SK-N-SH treated with all-trans-retinoic acid at 6 μM for 48 hours (cell line): Measurements from ENCODE around the gene ZBTB48.

Experiments
- ATAC-seq: fragments of 200-7000 bp; cut with Tn5 transposase; 3 replicates; pipeline ENCODE4 v1.9.1; 2020; ENCODE audit warnings: mild to moderate bottlenecking, moderate library complexity
- BACH2 ChIP-seq: fragments of 250-450 bp; sonication (Bioruptor Pico); IDR thresholded peaks from 2 replicates; pipeline ENCODE4 v1.9.0; 2021; ENCODE audit warnings: mild to moderate bottlenecking, borderline replicate concordance
- CSDC2 ChIP-seq: fragments of 250-450 bp; sonication (Bioruptor Pico); IDR thresholded peaks from 2 replicates; pipeline ENCODE4 v1.5.0; 2020; ENCODE audit warnings: mild to moderate bottlenecking, moderate library complexity
- ESRRG ChIP-seq: fragments of 250-450 bp; sonication (Bioruptor Pico); IDR thresholded peaks from 2 replicates; pipeline ENCODE4 v1.6.1; 2021; ENCODE audit warnings: mild to moderate bottlenecking
- GLIS3 ChIP-seq: fragments of 250-450 bp; sonication (Bioruptor Pico); IDR thresholded peaks from 2 replicates; pipeline ENCODE4 v1.5.0; 2020; ENCODE audit warnings: mild to moderate bottlenecking, moderate library complexity
- ISL1 ChIP-seq: fragments of 250-450 bp; sonication (Bioruptor Pico); IDR thresholded peaks from 2 replicates; pipeline ENCODE4 v2.1.2; 2022; ENCODE audit warnings: mild to moderate bottlenecking, moderate library complexity
- OSR1 ChIP-seq: fragments of 250-450 bp; sonication (Bioruptor Pico); IDR thresholded peaks from 2 replicates; pipeline ENCODE4 v1.8.0; 2022; ENCODE audit warnings: moderate library complexity, mild to moderate bottlenecking, inconsistent platforms
- PPARA ChIP-seq: fragments of 250-450 bp; sonication (Bioruptor Pico); IDR thresholded peaks from 2 replicates; pipeline ENCODE4 v1.5.0; 2020; ENCODE audit warnings: mild to moderate bottlenecking, borderline replicate concordance
- RARB ChIP-seq: fragments of 250-450 bp; sonication (Bioruptor Pico); IDR thresholded peaks from 2 replicates; pipeline ENCODE4 v1.8.0; 2021; ENCODE audit warnings: mild to moderate bottlenecking, moderate library complexity
- SNAI2 ChIP-seq: fragments of 250-450 bp; sonication (Bioruptor Pico); IDR thresholded peaks from 2 replicates; pipeline ENCODE4 v1.5.0; 2020; ENCODE audit warnings: mild to moderate bottlenecking, moderate library complexity
- TCF4 ChIP-seq: fragments of 250-450 bp; sonication (Bioruptor Pico); IDR thresholded peaks from 2 replicates; pipeline ENCODE4 v1.8.0; 2021; ENCODE audit warnings: mild to moderate bottlenecking, moderate library complexity, borderline replicate concordance
- TOX ChIP-seq: fragments of 250-450 bp; sonication (Bioruptor Pico); IDR thresholded peaks from 2 replicates; pipeline ENCODE4 v1.8.0; 2021; ENCODE audit warnings: mild to moderate bottlenecking, moderate library complexity, borderline replicate concordance
- ZC3H10 ChIP-seq: fragments of 250-450 bp; sonication (Bioruptor Pico); IDR thresholded peaks from 2 replicates; pipeline ENCODE4 v1.5.1; 2021; ENCODE audit warnings: mild to moderate bottlenecking, moderate library complexity
- ZFP3 ChIP-seq: fragments of 250-450 bp; sonication (Bioruptor Pico); IDR thresholded peaks from 2 replicates; pipeline ENCODE4 v1.5.0; 2020; ENCODE audit warnings: mild to moderate bottlenecking, moderate library complexity
- ZFP30 ChIP-seq: fragments of 450-650 bp; formaldehyde crosslinking; IDR thresholded peaks from 2 replicates; pipeline ENCODE4 v1.5.0; 2022; ENCODE audit warnings: mild to moderate bottlenecking, moderate library complexity
- ZNF565 ChIP-seq: fragments of 450-650 bp; formaldehyde crosslinking; conservative IDR thresholded peaks from 2 replicates; pipeline ENCODE4 v1.5.0; 2020; ENCODE audit warnings: low read depth, mild to moderate bottlenecking, moderate library complexity
- ZNF70 ChIP-seq: fragments of 450-650 bp; formaldehyde crosslinking; IDR thresholded peaks from 2 replicates; pipeline ENCODE4 v1.5.0; 2020; ENCODE audit warnings: mild to moderate bottlenecking, moderate library complexity
- ZNF8 ChIP-seq: fragments of 450-650 bp; formaldehyde crosslinking; IDR thresholded peaks from 2 replicates; pipeline ENCODE4 v1.5.0; 2020; ENCODE audit warnings: mild to moderate bottlenecking, moderate library complexity
- TF ChIP-seq, protein P1 (sequence below): fragments of 250-450 bp; sonication (Bioruptor Pico); IDR thresholded peaks from 2 replicates; pipeline ENCODE4 v1.5.0; 2020; ENCODE audit warnings: mild to moderate bottlenecking, moderate library complexity
- TF ChIP-seq, protein P2 (sequence below): fragments of 250-450 bp; sonication (Bioruptor Pico); IDR thresholded peaks from 2 replicates; pipeline ENCODE4 v1.8.0; 2020; ENCODE audit warnings: mild to moderate bottlenecking, moderate library complexity, borderline replicate concordance
- TF ChIP-seq, protein P3 (sequence below): fragments of 250-450 bp; sonication (Bioruptor Pico); IDR thresholded peaks from 2 replicates; pipeline ENCODE4 v1.5.1; 2020; ENCODE audit warnings: low read depth, mild to moderate bottlenecking, moderate library complexity
- TF ChIP-seq, protein P4 (sequence below): fragments of 250-450 bp; sonication (Bioruptor Pico); IDR thresholded peaks from 2 replicates; pipeline ENCODE4 v1.5.1; 2021; ENCODE audit warnings: mild to moderate bottlenecking, moderate library complexity
- TF ChIP-seq, protein P5 (sequence below): fragments of 250-450 bp; sonication (Bioruptor Pico); IDR thresholded peaks from 2 replicates; pipeline ENCODE4 v1.8.0; 2021; ENCODE audit warnings: low read depth, mild to moderate bottlenecking, moderate library complexity, borderline replicate concordance

The ZBTB48 gene

DNA sequence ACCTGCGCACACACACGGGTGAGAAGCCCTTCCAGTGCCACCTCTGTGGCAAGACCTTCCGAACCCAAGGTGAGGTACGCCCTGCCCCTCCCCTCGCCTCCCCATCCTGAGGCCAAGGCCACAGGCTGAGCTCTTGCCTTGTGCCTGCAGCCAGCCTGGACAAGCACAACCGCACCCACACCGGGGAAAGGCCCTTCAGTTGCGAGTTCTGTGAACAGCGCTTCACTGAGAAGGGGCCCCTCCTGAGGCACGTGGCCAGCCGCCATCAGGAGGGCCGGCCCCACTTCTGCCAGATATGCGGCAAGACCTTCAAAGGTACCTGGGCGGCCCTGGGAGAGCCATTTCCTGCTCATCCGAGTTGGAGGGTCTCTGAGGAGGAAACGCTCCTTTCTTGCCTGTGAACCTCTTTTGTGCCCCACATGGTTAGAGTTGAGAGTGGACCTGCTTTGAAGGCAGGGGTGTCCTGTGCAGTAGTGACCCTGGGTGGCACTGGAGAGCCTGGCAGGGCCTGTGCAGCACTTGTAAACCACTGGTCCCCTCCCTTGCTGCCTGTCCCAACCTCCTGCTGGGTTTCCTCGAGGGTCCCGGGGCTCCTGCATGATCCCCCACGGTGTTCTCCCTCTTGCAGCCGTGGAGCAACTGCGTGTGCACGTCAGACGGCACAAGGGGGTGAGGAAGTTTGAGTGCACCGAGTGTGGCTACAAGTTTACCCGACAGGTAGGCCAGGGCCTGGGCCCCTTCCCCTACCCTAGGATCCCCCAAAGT is 8.5 kb downstream of the ZBTB48 start:
- no peak for TF ChIP-seq SNAI2 (CRISPR knock-in tag)
- TF ChIP-seq CSDC2 (CRISPR knock-in tag) = no peak
- no peak for TF ChIP-seq BACH2
- TF ChIP-seq, protein P1, sequence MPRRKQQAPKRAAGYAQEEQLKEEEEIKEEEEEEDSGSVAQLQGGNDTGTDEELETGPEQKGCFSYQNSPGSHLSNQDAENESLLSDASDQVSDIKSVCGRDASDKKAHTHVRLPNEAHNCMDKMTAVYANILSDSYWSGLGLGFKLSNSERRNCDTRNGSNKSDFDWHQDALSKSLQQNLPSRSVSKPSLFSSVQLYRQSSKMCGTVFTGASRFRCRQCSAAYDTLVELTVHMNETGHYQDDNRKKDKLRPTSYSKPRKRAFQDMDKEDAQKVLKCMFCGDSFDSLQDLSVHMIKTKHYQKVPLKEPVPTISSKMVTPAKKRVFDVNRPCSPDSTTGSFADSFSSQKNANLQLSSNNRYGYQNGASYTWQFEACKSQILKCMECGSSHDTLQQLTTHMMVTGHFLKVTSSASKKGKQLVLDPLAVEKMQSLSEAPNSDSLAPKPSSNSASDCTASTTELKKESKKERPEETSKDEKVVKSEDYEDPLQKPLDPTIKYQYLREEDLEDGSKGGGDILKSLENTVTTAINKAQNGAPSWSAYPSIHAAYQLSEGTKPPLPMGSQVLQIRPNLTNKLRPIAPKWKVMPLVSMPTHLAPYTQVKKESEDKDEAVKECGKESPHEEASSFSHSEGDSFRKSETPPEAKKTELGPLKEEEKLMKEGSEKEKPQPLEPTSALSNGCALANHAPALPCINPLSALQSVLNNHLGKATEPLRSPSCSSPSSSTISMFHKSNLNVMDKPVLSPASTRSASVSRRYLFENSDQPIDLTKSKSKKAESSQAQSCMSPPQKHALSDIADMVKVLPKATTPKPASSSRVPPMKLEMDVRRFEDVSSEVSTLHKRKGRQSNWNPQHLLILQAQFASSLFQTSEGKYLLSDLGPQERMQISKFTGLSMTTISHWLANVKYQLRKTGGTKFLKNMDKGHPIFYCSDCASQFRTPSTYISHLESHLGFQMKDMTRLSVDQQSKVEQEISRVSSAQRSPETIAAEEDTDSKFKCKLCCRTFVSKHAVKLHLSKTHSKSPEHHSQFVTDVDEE (CRISPR knock-in tag) = no peak
- no peak for TF ChIP-seq PPARA (CRISPR knock-in tag)
- no peak for TF ChIP-seq ZNF565 (CRISPR knock-in tag)
- no peak for TF ChIP-seq ESRRG (CRISPR knock-in tag)
- TF ChIP-seq, all 23 proteins: peak for 0
- ATAC-seq = no peak

DNA sequence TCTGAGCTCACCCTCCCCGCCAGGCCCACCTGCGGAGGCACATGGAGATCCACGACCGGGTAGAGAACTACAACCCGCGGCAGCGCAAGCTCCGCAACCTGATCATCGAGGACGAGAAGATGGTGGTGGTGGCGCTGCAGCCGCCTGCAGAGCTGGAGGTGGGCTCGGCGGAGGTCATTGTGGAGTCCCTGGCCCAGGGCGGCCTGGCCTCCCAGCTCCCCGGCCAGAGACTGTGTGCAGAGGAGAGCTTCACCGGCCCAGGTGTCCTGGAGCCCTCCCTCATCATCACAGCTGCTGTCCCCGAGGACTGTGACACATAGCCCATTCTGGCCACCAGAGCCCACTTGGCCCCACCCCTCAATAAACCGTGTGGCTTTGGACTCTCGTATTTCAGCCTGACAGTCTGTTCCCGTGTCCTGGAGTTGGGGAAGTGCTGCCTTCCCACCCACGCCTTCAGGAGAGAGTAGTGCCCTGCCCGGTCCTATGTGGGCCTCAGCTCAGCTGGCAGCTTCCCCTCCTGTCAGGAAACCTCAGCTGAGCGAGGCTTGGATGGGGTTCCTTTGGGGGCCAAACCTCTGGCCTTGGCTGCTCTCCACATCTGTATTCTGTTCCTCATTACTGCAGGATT is 9.2 kb downstream of the ZBTB48 start:
- ATAC-seq = no peak
- TF ChIP-seq SNAI2 (CRISPR knock-in tag) (no peak), ZNF8 (CRISPR knock-in tag) (no peak), ZFP3 (CRISPR knock-in tag) (no peak), TCF4 (no peak), OSR1 (no peak), BACH2 (no peak), ZNF70 (CRISPR knock-in tag) (no peak), ZFP30 (CRISPR knock-in tag) (no peak), CSDC2 (CRISPR knock-in tag) (no peak), TOX (CRISPR knock-in tag) (no peak), ZNF565 (CRISPR knock-in tag) (no peak), ZC3H10 (CRISPR knock-in tag) (no peak), ISL1 (no peak)
- TF ChIP-seq, protein P2, sequence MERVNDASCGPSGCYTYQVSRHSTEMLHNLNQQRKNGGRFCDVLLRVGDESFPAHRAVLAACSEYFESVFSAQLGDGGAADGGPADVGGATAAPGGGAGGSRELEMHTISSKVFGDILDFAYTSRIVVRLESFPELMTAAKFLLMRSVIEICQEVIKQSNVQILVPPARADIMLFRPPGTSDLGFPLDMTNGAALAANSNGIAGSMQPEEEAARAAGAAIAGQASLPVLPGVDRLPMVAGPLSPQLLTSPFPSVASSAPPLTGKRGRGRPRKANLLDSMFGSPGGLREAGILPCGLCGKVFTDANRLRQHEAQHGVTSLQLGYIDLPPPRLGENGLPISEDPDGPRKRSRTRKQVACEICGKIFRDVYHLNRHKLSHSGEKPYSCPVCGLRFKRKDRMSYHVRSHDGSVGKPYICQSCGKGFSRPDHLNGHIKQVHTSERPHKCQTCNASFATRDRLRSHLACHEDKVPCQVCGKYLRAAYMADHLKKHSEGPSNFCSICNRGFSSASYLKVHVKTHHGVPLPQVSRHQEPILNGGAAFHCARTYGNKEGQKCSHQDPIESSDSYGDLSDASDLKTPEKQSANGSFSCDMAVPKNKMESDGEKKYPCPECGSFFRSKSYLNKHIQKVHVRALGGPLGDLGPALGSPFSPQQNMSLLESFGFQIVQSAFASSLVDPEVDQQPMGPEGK (CRISPR knock-in tag) = no peak
- TF ChIP-seq, protein P1 (CRISPR knock-in tag) = no peak

DNA sequence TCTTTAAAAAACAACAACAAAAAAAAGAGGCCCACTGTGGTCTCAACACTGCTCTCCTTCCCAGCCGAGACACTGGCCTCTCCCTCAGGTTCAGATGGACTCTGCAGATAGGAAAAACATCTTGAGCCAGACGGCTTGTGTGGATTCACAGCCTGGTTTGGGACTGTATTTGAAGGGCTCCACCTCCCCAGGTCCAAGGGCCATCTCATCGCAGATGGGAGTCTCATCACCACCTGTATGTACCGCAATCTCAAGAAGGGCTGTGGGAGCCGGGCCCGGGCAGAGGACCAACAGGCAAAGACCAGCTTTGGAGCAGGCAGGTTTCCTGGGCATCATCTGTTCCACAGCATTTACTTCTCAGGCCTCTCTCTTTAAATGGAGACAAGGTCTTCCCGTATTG is 10.3 kb downstream of the ZBTB48 start:
- TF ChIP-seq, protein P3, sequence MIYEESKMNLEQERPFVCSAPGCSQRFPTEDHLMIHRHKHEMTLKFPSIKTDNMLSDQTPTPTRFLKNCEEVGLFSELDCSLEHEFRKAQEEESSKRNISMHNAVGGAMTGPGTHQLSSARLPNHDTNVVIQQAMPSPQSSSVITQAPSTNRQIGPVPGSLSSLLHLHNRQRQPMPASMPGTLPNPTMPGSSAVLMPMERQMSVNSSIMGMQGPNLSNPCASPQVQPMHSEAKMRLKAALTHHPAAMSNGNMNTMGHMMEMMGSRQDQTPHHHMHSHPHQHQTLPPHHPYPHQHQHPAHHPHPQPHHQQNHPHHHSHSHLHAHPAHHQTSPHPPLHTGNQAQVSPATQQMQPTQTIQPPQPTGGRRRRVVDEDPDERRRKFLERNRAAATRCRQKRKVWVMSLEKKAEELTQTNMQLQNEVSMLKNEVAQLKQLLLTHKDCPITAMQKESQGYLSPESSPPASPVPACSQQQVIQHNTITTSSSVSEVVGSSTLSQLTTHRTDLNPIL = no peak
- TF ChIP-seq RARB (CRISPR knock-in tag) = no peak
- no peak for TF ChIP-seq ZFP3 (CRISPR knock-in tag)
- TF ChIP-seq, protein P4, sequence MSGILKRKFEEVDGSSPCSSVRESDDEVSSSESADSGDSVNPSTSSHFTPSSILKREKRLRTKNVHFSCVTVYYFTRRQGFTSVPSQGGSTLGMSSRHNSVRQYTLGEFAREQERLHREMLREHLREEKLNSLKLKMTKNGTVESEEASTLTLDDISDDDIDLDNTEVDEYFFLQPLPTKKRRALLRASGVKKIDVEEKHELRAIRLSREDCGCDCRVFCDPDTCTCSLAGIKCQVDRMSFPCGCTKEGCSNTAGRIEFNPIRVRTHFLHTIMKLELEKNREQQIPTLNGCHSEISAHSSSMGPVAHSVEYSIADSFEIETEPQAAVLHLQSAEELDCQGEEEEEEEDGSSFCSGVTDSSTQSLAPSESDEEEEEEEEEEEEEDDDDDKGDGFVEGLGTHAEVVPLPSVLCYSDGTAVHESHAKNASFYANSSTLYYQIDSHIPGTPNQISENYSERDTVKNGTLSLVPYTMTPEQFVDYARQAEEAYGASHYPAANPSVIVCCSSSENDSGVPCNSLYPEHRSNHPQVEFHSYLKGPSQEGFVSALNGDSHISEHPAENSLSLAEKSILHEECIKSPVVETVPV = no peak
- TF ChIP-seq GLIS3 (CRISPR knock-in tag) = no peak
- TF ChIP-seq, protein P5, sequence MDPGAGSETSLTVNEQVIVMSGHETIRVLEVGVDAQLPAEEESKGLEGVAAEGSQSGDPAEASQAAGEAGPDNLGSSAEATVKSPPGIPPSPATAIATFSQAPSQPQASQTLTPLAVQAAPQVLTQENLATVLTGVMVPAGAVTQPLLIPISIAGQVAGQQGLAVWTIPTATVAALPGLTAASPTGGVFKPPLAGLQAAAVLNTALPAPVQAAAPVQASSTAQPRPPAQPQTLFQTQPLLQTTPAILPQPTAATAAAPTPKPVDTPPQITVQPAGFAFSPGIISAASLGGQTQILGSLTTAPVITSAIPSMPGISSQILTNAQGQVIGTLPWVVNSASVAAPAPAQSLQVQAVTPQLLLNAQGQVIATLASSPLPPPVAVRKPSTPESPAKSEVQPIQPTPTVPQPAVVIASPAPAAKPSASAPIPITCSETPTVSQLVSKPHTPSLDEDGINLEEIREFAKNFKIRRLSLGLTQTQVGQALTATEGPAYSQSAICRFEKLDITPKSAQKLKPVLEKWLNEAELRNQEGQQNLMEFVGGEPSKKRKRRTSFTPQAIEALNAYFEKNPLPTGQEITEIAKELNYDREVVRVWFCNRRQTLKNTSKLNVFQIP (CRISPR knock-in tag) = no peak
- TF ChIP-seq ESRRG (CRISPR knock-in tag) = no peak
- TF ChIP-seq ZNF8 (CRISPR knock-in tag) = no peak
- TF ChIP-seq ZC3H10 (CRISPR knock-in tag) = no peak
- TF ChIP-seq TCF4 = no peak
- no peak for TF ChIP-seq ISL1
- TF ChIP-seq OSR1 = no peak
- TF ChIP-seq PPARA (CRISPR knock-in tag) = no peak
- no peak for TF ChIP-seq ZFP30 (CRISPR knock-in tag)
- no peak for TF ChIP-seq ZNF565 (CRISPR knock-in tag)
- TF ChIP-seq SNAI2 (CRISPR knock-in tag) = no peak
- ATAC-seq = no peak
